ENCODE data around the gene MUC5AC. TPM values are rescaled to one million over a fixed set of nuclear protein-coding genes. Genes with fewer than 3 reads are reported as not detected.

Gene MUC5AC
- polyA plus RNA-seq, 1 donor from 2014 or later = not detected

DNA sequence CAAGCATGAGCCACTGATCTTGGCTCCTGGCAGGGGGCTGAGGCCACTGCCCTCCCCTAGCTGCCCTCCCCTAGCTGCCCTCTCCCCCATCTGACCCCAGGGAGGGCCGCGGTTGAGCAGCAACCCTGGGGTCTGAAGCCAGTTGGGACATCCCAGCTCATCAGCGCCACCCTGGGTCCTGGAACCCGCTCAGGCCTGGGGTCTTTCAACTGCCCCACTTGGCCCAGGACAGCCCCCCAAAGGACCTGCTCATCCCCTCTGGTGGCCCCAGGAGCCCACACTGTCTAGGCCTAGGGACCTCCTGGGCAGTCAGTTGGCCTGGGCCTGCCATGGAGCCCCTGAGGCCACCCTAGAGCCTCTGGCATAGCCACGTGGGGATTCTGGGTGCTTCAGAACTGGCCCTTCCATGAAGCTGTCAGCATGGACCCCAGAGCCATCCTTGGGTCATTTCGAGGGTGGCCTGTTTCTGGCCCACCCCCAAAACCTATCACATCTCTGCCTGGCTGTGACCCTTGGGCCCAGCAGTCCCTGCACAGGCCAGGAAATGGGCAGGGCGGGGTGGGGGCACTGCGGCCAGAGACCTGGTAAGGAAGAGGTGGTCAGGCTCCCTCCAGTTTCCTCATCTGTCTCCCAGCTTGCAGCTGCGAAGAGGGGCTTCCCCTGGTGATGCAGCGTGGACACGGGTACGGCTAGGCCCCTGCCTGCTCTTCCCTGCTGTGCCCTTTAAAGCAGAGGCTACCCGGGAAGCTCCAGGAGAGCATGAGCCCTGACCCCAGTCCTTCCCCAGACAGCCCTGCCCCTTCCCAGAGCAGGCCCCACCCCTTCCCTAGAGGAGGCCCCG, 45.2 kb upstream of the MUC5AC start:
- Histone ChIP-seq H3K4me2 (ENCODE audit: low read length) (no peak overlapping the region), H3K4me3 (ENCODE audit: low read length) (no peak overlapping the region), H2AFZ (ENCODE audit: low read depth, low read length) (no peak overlapping the region), H3K36me3 (ENCODE audit: insufficient read depth, low read length) (no peaks in the 10 kb centered on the region), H3K27me3 (ENCODE audit: insufficient read depth, low read depth, low read length) (no peaks in the 10 kb centered on the region), H4K20me1 (ENCODE audit: insufficient read depth) (no peaks in the 10 kb centered on the region), H3K9me3 (ENCODE audit: low read length) (no peaks in the 10 kb centered on the region), H3K27ac (ENCODE audit: low read length) (no peak overlapping the region), H3K9ac (ENCODE audit: low read length) (no peak overlapping the region), H3F3A (ENCODE audit: insufficient read depth, low read length, poor library complexity, severe bottlenecking) (no peaks in the 10 kb centered on the region), H3K79me2 (replicated peaks; ENCODE audit: insufficient read depth, low read length) (no peaks in the 10 kb centered on the region), H3K9me2 (ENCODE audit: insufficient read depth, low read length) (no peaks in the 10 kb centered on the region)
- no peak for TF ChIP-seq SMC3 (conservative IDR thresholded peaks at IDR 0.05; ENCODE audit: poor library complexity)
- no peak for TF ChIP-seq RAD21 (conservative IDR thresholded peaks at IDR 0.05)
- TF ChIP-seq, protein P1, sequence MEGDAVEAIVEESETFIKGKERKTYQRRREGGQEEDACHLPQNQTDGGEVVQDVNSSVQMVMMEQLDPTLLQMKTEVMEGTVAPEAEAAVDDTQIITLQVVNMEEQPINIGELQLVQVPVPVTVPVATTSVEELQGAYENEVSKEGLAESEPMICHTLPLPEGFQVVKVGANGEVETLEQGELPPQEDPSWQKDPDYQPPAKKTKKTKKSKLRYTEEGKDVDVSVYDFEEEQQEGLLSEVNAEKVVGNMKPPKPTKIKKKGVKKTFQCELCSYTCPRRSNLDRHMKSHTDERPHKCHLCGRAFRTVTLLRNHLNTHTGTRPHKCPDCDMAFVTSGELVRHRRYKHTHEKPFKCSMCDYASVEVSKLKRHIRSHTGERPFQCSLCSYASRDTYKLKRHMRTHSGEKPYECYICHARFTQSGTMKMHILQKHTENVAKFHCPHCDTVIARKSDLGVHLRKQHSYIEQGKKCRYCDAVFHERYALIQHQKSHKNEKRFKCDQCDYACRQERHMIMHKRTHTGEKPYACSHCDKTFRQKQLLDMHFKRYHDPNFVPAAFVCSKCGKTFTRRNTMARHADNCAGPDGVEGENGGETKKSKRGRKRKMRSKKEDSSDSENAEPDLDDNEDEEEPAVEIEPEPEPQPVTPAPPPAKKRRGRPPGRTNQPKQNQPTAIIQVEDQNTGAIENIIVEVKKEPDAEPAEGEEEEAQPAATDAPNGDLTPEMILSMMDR (IDR thresholded peaks at IDR 0.05; ENCODE audit: poor library complexity, severe bottlenecking) = no peak
- no peak for TF ChIP-seq TAF1 (IDR thresholded peaks at IDR 0.05; ENCODE audit: low read depth)
- TF ChIP-seq, protein P2, sequence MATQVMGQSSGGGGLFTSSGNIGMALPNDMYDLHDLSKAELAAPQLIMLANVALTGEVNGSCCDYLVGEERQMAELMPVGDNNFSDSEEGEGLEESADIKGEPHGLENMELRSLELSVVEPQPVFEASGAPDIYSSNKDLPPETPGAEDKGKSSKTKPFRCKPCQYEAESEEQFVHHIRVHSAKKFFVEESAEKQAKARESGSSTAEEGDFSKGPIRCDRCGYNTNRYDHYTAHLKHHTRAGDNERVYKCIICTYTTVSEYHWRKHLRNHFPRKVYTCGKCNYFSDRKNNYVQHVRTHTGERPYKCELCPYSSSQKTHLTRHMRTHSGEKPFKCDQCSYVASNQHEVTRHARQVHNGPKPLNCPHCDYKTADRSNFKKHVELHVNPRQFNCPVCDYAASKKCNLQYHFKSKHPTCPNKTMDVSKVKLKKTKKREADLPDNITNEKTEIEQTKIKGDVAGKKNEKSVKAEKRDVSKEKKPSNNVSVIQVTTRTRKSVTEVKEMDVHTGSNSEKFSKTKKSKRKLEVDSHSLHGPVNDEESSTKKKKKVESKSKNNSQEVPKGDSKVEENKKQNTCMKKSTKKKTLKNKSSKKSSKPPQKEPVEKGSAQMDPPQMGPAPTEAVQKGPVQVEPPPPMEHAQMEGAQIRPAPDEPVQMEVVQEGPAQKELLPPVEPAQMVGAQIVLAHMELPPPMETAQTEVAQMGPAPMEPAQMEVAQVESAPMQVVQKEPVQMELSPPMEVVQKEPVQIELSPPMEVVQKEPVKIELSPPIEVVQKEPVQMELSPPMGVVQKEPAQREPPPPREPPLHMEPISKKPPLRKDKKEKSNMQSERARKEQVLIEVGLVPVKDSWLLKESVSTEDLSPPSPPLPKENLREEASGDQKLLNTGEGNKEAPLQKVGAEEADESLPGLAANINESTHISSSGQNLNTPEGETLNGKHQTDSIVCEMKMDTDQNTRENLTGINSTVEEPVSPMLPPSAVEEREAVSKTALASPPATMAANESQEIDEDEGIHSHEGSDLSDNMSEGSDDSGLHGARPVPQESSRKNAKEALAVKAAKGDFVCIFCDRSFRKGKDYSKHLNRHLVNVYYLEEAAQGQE (IDR thresholded peaks at IDR 0.05; ENCODE audit: borderline replicate concordance) = no peak
- TF ChIP-seq EP300 (conservative IDR thresholded peaks at IDR 0.05; ENCODE audit: poor library complexity, severe bottlenecking) = no peak
- no peak for TF ChIP-seq MXI1 (conservative IDR thresholded peaks at IDR 0.05; ENCODE audit: poor library complexity, severe bottlenecking)
- TF ChIP-seq EZH2 (IDR thresholded peaks at IDR 0.05; ENCODE audit: borderline replicate concordance, insufficient read depth, low read length, poor library complexity, severe bottlenecking) = no peak
- no peak for TF ChIP-seq POLR2AphosphoS5 (IDR thresholded peaks at IDR 0.05)

DNA sequence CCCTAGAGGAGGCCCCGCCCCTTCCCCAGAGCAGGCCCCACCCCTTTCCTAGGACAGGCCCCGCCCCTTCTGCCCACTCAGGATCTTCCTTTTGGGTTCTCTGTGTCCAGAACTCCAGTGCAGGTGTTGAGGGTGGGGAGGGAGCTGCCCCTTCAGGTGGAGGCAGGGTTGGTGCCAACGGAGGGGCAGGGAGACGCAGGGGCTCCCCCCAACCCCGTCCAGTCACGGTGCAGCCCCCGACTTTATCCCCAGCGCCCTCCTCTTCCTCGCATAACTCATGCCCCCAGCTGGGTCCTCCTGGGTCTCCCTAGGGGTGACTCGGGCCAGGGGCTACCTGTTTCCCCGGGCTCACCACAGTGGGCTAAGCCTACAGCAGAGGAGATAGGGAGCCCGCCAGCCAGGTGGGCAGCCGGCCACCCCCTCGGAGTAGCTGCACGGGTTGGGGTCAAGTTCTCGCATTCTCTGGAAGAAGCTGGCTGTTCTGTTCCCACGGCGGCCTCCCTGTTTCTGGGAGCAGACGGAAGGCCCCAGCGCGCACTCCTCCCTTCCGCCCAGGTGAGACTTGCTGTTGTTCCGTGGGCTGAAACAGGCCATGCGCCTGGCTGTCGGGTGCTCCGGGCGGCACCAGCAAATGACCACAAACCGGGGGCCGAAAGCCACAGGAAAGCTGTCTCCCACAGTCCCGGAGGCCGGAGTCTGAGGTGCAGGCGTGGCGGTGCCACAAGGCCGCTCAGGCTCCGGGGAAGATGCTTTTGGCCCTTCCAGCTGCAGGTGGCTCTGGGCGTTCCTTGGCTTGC, 44.1 kb upstream of the MUC5AC start:
- Histone ChIP-seq H4K20me1 (ENCODE audit: insufficient read depth) (no peaks in the 10 kb centered on the region), H3K27ac (ENCODE audit: low read length) (no peak overlapping the region), H2AFZ (ENCODE audit: low read depth, low read length) (no peak overlapping the region), H3K4me3 (ENCODE audit: low read length) (no peak overlapping the region), H3K9me2 (ENCODE audit: insufficient read depth, low read length) (no peaks in the 10 kb centered on the region), H3K9ac (ENCODE audit: low read length) (no peak overlapping the region), H3K4me2 (ENCODE audit: low read length) (no peak overlapping the region), H3K27me3 (ENCODE audit: insufficient read depth, low read depth, low read length) (no peaks in the 10 kb centered on the region), H3K79me2 (replicated peaks; ENCODE audit: insufficient read depth, low read length) (no peaks in the 10 kb centered on the region), H3K9me3 (ENCODE audit: low read length) (no peaks in the 10 kb centered on the region), H3F3A (ENCODE audit: insufficient read depth, low read length, poor library complexity, severe bottlenecking) (no peaks in the 10 kb centered on the region), H3K36me3 (ENCODE audit: insufficient read depth, low read length) (no peaks in the 10 kb centered on the region)
- TF ChIP-seq MXI1 (conservative IDR thresholded peaks at IDR 0.05; ENCODE audit: poor library complexity, severe bottlenecking) (no peak), TAF1 (IDR thresholded peaks at IDR 0.05; ENCODE audit: low read depth) (no peak), POLR2AphosphoS5 (IDR thresholded peaks at IDR 0.05) (no peak), RAD21 (conservative IDR thresholded peaks at IDR 0.05) (no peak), EP300 (conservative IDR thresholded peaks at IDR 0.05; ENCODE audit: poor library complexity, severe bottlenecking) (no peak), EZH2 (IDR thresholded peaks at IDR 0.05; ENCODE audit: borderline replicate concordance, insufficient read depth, low read length, poor library complexity, severe bottlenecking) (no peak), SMC3 (conservative IDR thresholded peaks at IDR 0.05; ENCODE audit: poor library complexity) (no peak)
- TF ChIP-seq, protein P2 (IDR thresholded peaks at IDR 0.05; ENCODE audit: borderline replicate concordance) = no peak
- TF ChIP-seq, protein P1 (IDR thresholded peaks at IDR 0.05; ENCODE audit: poor library complexity, severe bottlenecking) = no peak
